ENCODE results near the gene NXNL1.
"Not testable (repeated sequence)": the region's sequence is repeated elsewhere in the genome, so short reads cannot be mapped to it uniquely, and the experiment has no call there.

Gene NXNL1

GRCh38 chr19:17486545-17487240, 26.0 kb upstream of the NXNL1 start:
- DNase-seq (ENCODE audit: low read depth) = no peak

- no peak for DNase-seq (ENCODE audit: low read depth)
These were observed 23.9 kb upstream of the NXNL1 start for GRCh38 chr19:17484520-17485185.

GRCh38 chr19:17483605-17484002, 22.9 kb upstream of the NXNL1 start:
- DNase-seq (ENCODE audit: low read depth) = no peak

DNA sequence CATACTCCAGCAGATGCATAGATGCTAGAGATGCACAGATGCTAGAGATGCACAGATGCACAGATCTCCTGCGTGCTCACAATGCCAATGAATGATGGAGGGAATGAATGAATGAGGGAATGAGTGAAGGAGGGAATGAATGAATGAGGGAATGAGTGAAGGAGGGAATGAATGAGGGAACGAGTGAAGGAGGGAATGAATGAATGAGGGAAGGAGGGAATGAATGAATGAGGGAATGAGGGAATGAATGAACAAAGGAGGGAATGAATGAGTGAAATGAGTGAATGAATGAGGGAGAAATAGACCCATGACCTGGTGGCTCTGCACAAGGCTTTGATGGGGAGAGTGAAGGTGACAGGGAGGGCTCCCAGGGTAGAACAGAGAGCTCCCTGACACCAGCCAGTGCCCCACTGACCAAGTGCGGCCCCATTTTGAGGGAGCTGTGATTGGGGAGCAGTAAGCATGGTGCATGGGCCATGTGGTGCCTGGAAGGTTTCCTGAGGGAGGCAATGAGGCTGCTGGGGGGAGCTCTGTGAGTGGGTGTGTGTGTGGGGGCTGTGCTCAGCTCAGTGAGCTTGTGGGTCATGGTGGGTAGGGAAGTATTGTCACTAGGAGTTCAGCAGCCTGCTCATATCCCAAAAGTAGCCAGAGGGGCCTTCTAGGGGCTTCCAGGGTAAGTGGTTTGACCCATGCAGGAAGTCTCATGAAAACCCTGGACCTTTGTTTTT, 22.3 kb upstream of the NXNL1 start:
- no peak for DNase-seq (ENCODE audit: low read depth)

DNA sequence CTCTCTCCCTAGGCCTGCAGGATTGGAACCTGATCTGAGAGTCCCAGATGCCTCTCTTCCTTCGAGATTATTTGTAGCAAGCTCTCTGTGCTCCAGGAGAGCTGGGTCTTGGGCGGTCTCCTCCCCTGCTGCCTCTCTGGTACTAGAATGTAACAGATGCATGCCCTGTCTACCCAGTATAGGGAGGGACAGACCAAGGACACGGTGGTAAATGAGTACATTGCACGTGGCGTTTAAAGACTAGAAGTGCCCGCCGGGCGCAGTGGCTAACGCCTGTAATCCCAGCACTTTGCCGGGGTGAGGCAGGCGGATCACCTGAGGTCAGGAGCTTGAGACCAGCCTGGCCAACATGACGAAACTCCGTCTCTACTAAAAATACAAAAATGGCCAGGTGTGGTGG, 21.3 kb upstream of the NXNL1 start:
- DNase-seq (ENCODE audit: low read depth) = no peak

- peak; percentile 89 for DNase-seq (ENCODE audit: low read depth)
These were observed 18.6 kb upstream of the NXNL1 start for GRCh38 chr19:17479325-17479791.

- peak; percentile 88 for DNase-seq (ENCODE audit: low read depth)
These were observed 14.9 kb upstream of the NXNL1 start for GRCh38 chr19:17475541-17476115.

DNA sequence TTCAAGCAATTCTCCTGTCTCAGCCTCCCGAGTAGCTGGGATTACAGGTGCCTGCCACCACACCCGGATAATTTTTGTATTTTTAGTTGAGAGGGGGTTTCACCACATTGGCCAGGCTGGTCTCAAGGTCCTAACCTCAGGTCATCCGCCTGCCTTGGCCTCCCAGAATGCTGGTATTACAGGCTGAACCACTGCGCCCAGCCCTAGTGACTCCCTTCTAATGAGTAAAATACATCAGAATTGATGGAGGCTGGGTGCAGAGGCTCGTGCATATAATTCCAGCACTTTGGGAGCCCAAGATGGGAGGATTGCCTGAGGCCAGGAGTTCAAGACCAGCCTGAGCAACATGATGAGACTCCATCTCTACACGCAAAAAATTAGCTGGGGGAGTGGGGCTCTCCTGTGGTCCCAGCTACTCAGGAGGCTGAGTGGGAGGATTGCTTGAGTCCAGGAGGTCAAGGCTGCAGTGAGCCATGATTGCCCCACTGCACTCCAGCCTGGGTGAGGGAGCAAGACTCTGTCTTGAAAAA, 14.3 kb upstream of the NXNL1 start:
- DNase-seq (ENCODE audit: low read depth) = not testable (repeated sequence)

DNA sequence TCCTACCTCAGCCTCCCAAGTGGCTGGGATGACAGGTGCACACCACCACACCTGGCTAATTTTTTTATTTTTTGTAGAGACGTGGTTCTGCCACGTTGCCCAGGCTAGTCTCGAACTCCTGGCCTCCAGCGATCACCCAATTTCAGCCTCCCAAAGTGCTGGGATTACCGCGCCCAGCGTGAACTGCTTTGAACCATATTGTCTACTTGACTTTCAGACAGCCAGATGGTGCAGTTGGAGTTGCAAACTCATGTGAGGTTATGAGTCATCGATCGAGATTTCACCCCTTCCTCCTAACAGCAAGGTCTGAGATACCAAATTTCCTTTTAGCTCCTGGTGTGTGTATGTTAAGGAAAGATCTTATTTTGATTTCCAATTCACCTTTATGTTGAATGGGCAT, 12.3 kb upstream of the NXNL1 start:
- DNase-seq (ENCODE audit: low read depth) = peak; percentile 80

DNA sequence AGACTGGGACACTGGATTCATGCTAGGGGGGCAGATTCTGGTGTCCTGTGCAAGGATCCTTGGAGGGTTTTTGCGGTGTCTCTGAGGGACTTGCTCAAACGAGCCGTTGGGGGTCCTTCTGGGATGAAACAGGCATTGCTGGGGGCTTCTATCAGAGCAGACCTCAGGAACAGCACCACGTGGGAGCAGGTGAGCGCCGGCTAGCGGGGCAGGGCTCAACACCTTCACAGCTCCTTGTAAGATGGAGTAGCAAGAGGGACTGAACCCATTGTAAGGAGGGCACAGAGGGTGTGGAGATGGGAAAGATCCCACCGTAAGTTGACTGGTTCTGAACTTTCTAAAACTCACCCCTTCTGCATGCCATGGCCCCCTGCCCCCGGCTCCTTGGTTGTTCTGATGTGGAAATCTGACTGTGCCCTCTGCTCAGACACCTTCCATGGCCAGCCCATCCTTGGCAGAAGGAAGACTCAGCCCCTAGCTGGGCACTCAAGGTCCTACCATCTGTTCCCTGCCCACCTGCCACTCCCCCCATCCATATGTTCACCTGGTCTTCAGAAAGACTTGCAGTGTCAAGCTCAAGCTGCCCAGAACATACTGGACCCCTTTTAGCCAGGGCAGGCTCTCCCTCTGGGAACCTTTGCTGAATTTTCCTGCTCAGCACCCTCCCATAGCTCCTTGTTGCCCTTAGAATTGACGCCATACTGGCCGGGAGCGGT, 10.8 kb upstream of the NXNL1 start:
- DNase-seq (ENCODE audit: low read depth) = no peak

GRCh38 chr19:17470068-17470841, 9.5 kb upstream of the NXNL1 start, which contains the start of gene SLC27A1:
Gene SLC27A1, plus strand, starts transcription at chr19:17470524. Its CDS starts 17 bp downstream, at chr19:17470541.
- peak; percentile 100 for DNase-seq (ENCODE audit: low read depth)

DNA sequence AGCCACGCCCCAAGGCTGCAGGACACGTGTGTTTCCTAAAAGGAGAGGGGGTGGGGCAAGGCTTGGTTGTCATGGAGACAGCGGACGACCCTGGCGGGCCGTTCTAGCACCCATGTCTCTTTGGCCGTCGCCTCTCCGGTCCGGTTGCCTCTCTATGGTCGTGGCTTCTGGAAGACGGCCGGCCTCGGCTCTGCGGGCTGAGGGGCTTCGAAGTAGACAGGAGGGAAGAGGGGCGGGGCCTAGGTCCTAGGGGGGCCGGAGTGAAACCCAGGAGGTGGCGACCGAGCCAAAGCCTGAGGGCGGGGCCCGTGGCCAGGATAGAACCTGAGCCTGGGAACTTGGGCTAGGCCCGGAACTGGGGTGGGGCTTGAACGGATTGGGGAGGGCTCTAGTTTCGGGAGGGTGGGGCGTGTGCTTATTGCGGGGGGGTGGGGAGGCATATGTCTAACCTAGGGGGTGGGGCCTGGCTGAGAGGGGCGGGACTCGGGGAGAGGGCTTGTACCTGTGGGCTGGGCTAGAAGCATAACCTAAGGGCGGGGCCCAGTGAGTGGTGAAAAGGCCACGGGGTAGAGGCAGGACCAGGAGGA, 8.8 kb upstream of the NXNL1 start:
- DNase-seq (ENCODE audit: low read depth) = peak; percentile 97

DNA sequence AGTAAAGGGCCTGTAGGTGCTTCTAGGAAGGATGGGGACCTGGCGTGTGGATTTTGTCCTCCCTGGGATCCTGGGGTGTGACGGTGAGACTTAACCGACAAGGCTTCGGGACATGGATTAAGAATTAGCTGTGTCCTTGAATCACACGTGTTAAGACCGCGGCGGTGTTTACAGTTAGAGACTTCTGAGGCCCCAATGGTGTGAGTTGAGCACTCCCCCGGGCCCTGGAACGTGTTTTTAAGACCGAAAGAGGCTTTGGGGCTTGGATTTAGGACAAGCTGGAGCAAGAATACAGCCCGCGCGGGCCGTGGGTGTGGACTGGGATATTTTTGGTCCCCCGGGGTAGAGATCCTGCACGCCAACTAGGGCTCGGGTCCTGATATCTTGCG, 8.4 kb upstream of the NXNL1 start:
- no peak for DNase-seq (ENCODE audit: low read depth)

DNA sequence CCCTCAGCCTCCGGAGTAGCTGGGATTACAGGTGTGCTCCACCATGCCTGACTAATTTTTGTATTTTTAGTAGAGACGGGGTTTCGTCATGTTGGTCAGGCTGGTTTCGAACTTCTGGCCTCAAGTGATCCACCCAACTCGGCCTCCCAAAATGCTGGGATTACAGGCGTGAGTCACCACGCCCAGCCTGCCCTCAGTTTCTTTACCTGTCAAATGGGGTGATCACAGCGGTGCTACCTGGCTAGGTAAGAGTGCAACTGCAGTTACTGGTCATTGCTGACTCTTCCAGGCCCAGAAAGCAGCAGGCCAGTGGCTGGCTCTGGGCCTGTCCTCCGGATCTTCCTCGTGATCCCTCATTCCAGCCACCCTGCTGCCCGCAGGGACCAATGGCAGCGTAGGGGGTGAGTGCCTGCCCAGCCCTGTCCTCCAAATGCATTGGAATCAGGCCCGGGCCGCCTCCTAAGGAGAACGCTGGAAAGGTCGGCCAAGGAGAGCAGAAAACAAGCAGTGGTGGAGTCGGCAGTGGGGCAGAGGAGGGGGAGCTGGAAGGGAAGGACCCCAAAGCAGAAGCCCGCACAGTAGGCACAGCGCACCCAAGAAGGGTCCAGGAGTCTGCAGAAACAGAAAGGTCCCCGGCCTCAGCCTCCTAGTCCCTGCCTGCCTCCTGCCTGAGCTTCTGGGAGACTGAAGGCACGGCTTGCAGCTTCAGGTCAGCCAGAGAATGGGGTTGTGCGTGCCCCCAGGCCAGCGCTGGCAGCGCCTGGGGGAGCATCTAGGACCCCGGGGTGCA, 7.8 kb upstream of the NXNL1 start:
- DNase-seq (ENCODE audit: low read depth) = peak; percentile 50

DNA sequence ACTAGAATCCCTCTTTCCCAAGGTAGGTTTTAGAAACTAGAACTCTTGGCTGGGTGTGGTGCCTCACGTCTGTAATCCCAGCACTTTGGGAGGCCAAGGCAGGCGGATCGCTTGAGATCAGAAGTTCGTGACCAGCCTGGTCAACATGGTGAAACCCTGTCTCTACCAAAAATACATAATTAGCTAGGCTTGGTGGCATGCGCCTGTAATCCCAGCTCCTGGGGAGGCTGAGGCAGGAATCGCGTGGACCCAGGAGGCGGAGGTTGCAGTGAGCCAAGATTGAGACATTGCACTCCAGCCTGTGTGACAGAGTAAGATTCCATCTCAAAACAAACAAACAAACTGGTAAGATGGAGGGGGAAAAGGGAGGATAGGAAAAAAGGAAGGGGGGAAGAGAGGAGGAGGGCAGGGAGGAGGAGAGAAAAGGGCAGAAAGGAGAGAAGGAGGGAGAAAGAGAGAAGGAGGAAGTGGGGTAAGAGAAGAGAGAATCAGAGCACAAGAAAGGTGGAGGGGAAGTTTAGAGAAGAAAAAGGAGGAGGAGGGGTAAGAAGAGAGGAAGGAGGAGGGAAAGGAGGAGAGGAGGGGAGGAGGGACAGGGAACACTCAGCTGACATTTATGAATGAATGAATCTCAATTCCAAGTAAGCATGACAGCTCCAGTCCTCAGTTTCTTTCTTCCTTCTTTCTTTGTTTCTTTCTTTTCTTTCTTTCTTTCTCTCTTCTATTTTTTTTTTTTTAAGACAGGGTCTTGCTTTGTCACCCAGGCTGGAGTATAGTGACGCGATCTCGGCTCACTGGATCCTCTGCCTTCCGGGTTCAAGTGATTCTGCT, 7.0 kb upstream of the NXNL1 start:
- DNase-seq (ENCODE audit: low read depth) = peak; percentile 18

DNA sequence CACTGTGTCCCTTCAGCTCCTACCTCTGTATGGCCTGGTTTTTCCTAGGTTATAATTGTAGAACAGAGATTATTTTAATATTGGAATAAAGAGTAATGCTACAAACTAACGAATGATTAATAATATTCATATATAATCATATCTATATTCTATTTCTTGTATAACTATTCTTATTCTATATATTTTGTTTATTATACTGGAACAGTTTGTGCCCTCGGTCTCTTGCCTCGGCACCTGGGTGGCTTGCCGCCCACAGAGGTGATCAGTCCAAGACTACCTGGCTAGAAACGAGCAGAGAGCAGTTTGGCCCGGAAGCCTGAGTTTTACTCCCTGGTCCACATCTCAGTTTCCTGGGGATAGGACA, 5.7 kb upstream of the NXNL1 start:
- DNase-seq (ENCODE audit: low read depth) = no peak

GRCh38 chr19:17458970-17459369, 1.8 kb downstream of the NXNL1 start:
- DNase-seq (ENCODE audit: low read depth) = no peak

- no peak for DNase-seq (ENCODE audit: low read depth)
These were observed 3.1 kb downstream of the NXNL1 start for GRCh38 chr19:17457616-17458015.

DNA sequence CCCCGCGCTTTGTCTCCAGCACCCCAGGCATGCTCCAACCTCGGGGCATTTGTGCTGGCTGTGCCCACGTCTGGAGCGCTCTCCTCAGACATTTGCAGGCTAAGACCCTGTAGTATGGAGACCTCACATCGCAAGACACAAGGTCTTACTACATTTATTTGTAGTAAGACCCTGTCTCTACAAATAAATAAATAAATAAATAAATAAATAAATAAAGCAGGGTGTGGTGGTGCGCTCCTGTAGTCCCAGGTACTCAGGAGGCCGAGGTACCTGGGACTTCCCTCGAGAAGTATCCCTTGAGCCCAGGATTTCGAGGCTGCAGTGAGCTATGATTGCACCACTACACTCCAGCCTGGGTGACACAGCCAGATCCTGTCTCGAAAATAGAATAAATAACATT, 4.6 kb downstream of the NXNL1 start:
- DNase-seq (ENCODE audit: low read depth) = no peak
